Esophagus mucosa (tissue), 1 donor: ENCODE data around the gene SEMA3D. TPM values are rescaled to one million over a fixed set of nuclear protein-coding genes. Genes with fewer than 3 reads are reported as not detected.

Experiments used
- ATAC-seq: fragments of 200-7000 bp; cut with Tn5 transposase; one replicate; pipeline ENCODE4 v1.9.1; 2020
- total RNA-seq: library from RNA; stranded (reverse); gene quantifications from one replicate; pipeline ENCODE4 v1.2.4, GENCODE V29; 2023
- donor health status: DM: yes; HTN: yes; CAD: no.

The SEMA3D gene
- total RNA-seq, 1 donor from 2014 or later = 0.16 TPM

- no peak for ATAC-seq
Observed at GRCh38 chr7:84981055-84981976, 205.5 kb downstream of the SEMA3D start.

- no peak for ATAC-seq
Observed at GRCh38 chr7:84975586-84976185, 211.2 kb downstream of the SEMA3D start.

- ATAC-seq = no peak
Observed at GRCh38 chr7:84971360-84971759, 215.5 kb downstream of the SEMA3D start.

- no peak for ATAC-seq
Observed at GRCh38 chr7:84970670-84971069, 216.2 kb downstream of the SEMA3D start.

- no peak for ATAC-seq
Observed at GRCh38 chr7:84953234-84953633, 233.6 kb downstream of the SEMA3D start.

GRCh38 chr7:84950836-84951235 is 236.0 kb downstream of the SEMA3D start:
- no peak for ATAC-seq

GRCh38 chr7:84949501-84949900 is 237.4 kb downstream of the SEMA3D start:
- ATAC-seq = no peak

- no peak for ATAC-seq
Observed at GRCh38 chr7:84949067-84949466, 237.8 kb downstream of the SEMA3D start.

- ATAC-seq = no peak
Observed at GRCh38 chr7:84948634-84949033, 238.2 kb downstream of the SEMA3D start.

- ATAC-seq = no peak
Observed at GRCh38 chr7:84946549-84946948, 240.3 kb downstream of the SEMA3D start.
